ENCODE data around the gene STK32A.

Gene STK32A

GRCh38 chr5:147377682-147378081 is 142.9 kb downstream of the STK32A start:
- in situ Hi-C loops (cut with MboI; ENCODE audit: low pct_unique_long_range_greater_than_20kb, low sequenced_read_pairs, unreplicated experiment): no loop called here
- no peak for DNase-seq (ENCODE audit: low spot score)
- TF ChIP-seq CTCF (IDR thresholded peaks at IDR 0.05; ENCODE audit: extremely low read depth, insufficient read depth, missing control alignments): no peak

- DNase-seq (ENCODE audit: low spot score): no peak
- no peak for TF ChIP-seq CTCF (IDR thresholded peaks at IDR 0.05; ENCODE audit: extremely low read depth, insufficient read depth, missing control alignments)
- in situ Hi-C loops (cut with MboI; ENCODE audit: low pct_unique_long_range_greater_than_20kb, low sequenced_read_pairs, unreplicated experiment): no loop called here
These were observed 146.7 kb downstream of the STK32A start for GRCh38 chr5:147381555-147381954.

- in situ Hi-C loops (cut with MboI; ENCODE audit: low pct_unique_long_range_greater_than_20kb, low sequenced_read_pairs, unreplicated experiment): no loop called here
- DNase-seq (ENCODE audit: low spot score): no peak
- no peak for TF ChIP-seq CTCF (IDR thresholded peaks at IDR 0.05; ENCODE audit: extremely low read depth, insufficient read depth, missing control alignments)
These were observed 147.9 kb downstream of the STK32A start for GRCh38 chr5:147382776-147383175.

- in situ Hi-C loops (cut with MboI; ENCODE audit: low pct_unique_long_range_greater_than_20kb, low sequenced_read_pairs, unreplicated experiment): no loop called here
- no peak for TF ChIP-seq CTCF (IDR thresholded peaks at IDR 0.05; ENCODE audit: extremely low read depth, insufficient read depth, missing control alignments)
- no peak for DNase-seq (ENCODE audit: low spot score)
These were observed 149.7 kb downstream of the STK32A start for GRCh38 chr5:147384346-147385193.

- no peak for DNase-seq (ENCODE audit: low spot score)
- in situ Hi-C loops (cut with MboI; ENCODE audit: low pct_unique_long_range_greater_than_20kb, low sequenced_read_pairs, unreplicated experiment): no loop called here
- no peak for TF ChIP-seq CTCF (IDR thresholded peaks at IDR 0.05; ENCODE audit: extremely low read depth, insufficient read depth, missing control alignments)
These were observed 152.3 kb downstream of the STK32A start for GRCh38 chr5:147387109-147387508.

GRCh38 chr5:147388184-147389108 is 153.6 kb downstream of the STK32A start:
- no peak for DNase-seq (ENCODE audit: low spot score)
- TF ChIP-seq CTCF (IDR thresholded peaks at IDR 0.05; ENCODE audit: extremely low read depth, insufficient read depth, missing control alignments): no peak
- in situ Hi-C loops (cut with MboI; ENCODE audit: low pct_unique_long_range_greater_than_20kb, low sequenced_read_pairs, unreplicated experiment): no loop called here
